Astrocyte of the cerebellum (primary cell): ENCODE data around the gene AOAH.

Experiments used
- DNase-seq: peaks from one replicate; pipeline ENCODE4 v3.0.0-alpha.2; 2011; ENCODE audit warnings: low read depth
- H3K4me3 ChIP-seq: 2 replicates; pipeline ENCODE4 v1.5.1; 2011; ENCODE audit warnings: mild to moderate bottlenecking, low read depth, low read length, moderate library complexity
- in situ Hi-C: cut with HindIII; loops from 2 replicates; pipeline ENCODE4 v1.10.0; 2017; ENCODE audit warnings: low sequenced_read_pairs
- TF ChIP-seq, protein P1 (sequence below): IDR thresholded peaks from 2 replicates; pipeline ENCODE4 v1.5.1; 2012; ENCODE audit warnings: low read length, low read depth, moderate library complexity, mild to moderate bottlenecking; ENCODE audit errors: missing control alignments

AOAH gene

DNA sequence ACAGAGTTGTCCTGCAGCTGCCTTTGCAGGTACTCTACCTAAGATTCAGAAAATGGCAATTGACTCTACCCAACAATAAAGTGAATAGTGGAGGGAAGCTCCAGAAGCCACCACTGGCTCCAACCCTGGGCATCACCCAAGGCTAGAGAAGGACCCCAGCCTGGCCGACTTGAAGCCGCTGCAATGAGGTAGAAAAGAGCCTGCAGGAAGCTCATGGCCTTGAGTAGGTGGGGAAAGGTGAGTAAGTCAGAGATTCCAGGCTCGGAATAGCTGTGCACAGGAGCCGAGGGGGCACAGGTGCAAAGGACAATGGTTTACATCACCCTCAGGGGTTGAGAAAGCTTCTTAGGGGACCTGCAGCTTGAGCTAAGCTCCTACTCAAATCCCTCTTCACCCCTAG, 83.6 kb downstream of the AOAH start:
- DNase-seq: no peak
- in situ Hi-C loops: no loop called here
- TF ChIP-seq, protein P1, sequence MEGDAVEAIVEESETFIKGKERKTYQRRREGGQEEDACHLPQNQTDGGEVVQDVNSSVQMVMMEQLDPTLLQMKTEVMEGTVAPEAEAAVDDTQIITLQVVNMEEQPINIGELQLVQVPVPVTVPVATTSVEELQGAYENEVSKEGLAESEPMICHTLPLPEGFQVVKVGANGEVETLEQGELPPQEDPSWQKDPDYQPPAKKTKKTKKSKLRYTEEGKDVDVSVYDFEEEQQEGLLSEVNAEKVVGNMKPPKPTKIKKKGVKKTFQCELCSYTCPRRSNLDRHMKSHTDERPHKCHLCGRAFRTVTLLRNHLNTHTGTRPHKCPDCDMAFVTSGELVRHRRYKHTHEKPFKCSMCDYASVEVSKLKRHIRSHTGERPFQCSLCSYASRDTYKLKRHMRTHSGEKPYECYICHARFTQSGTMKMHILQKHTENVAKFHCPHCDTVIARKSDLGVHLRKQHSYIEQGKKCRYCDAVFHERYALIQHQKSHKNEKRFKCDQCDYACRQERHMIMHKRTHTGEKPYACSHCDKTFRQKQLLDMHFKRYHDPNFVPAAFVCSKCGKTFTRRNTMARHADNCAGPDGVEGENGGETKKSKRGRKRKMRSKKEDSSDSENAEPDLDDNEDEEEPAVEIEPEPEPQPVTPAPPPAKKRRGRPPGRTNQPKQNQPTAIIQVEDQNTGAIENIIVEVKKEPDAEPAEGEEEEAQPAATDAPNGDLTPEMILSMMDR: no peak
- no peak overlapping the region for H3K4me3 ChIP-seq

GRCh38 chr7:36639826-36640225, 84.5 kb downstream of the AOAH start:
- H3K4me3 ChIP-seq: no peak overlapping the region
- in situ Hi-C loops: no loop called here
- TF ChIP-seq, protein P1: no peak
- no peak for DNase-seq

- in situ Hi-C loops: no loop called here
- no peak overlapping the region for H3K4me3 ChIP-seq
Observed at GRCh38 chr7:36638586-36639263, 85.6 kb downstream of the AOAH start.

GRCh38 chr7:36638140-36638539, 86.2 kb downstream of the AOAH start:
- no peak overlapping the region for H3K4me3 ChIP-seq
- TF ChIP-seq, protein P1: no peak
- DNase-seq: no peak
- in situ Hi-C loops: no loop called here

More at GRCh38 chr7:36638586-36639263, 85.6 kb downstream of the AOAH start:
- TF ChIP-seq, protein P1: no peak
- DNase-seq: no peak

DNA sequence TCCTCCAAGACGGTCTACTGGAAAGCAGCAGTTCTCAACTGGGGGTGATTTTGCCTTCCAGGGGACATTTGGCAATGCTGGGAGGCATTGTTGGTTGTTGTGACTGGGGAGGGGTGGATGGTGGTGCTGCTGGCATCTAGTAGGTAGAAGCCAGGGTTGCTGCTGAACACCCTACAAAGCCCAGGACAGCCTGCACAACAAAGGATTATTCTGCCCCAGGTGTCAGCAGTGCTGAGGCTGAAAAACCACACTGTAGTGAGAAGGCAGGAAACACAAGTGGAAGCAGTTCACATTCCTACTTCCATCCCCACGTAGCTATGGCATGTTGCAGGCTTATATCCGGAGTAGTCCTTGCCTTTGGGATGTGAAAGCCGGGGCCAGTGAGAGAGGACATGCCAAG, 86.9 kb downstream of the AOAH start:
- DNase-seq: no peak
- TF ChIP-seq, protein P1: no peak
- in situ Hi-C loops: no loop called here
- no peak overlapping the region for H3K4me3 ChIP-seq

- TF ChIP-seq, protein P1: no peak
- in situ Hi-C loops: no loop called here
- no peak overlapping the region for H3K4me3 ChIP-seq
- no peak for DNase-seq
Observed at GRCh38 chr7:36636126-36636525, 88.2 kb downstream of the AOAH start.
